Kidney tubule cell (primary cell): Measurements from ENCODE around the gene ZNF32.
"Not testable (repeated sequence)": the region's sequence is repeated elsewhere in the genome, so short reads cannot be mapped to it uniquely, and the experiment has no call there.

Source experiments
- DNase-seq: peaks from one replicate; pipeline ENCODE4 v3.0.0-alpha.2; 2018; ENCODE audit warnings: low spot score

The ZNF32 gene

DNA sequence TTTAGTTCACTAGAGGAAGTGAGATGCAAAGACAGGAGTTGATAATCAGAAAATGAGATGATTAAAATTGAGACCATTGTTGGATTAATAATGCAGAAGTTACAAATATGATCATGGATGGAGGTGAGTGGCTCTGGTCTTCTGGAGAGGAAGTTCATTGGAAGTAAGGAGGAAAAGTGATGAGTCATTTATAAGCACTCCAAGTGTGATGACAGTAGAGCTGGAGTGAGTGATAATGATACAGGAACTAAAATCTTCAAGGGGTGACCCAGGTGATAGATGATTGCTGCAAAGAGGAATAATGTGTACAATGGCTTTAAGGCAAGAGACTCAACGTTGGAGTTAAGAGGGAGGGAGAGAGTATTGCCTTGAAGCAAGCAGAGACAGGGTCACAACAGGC is 20.7 kb downstream of the ZNF32 start:
- DNase-seq = peak; percentile 3

DNA sequence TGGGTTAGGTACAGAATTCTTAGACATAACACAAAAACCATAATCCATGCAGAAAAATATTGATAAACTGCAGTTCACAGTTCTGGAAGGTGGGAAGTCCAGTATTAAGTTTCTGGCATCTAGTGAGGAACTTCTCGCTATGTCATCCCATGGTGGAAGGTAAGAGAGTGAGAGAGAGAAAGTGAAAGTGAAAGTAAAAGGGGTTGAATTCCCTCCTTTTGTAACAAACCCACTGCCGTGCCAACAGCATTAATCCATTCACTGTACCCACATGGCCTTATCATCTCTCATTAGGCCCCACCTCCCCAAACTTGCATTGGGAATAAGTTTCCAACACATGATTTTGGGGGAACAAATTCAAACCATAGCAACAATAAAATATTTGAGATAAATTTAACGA is 25.3 kb downstream of the ZNF32 start:
- DNase-seq = peak; percentile 22

DNA sequence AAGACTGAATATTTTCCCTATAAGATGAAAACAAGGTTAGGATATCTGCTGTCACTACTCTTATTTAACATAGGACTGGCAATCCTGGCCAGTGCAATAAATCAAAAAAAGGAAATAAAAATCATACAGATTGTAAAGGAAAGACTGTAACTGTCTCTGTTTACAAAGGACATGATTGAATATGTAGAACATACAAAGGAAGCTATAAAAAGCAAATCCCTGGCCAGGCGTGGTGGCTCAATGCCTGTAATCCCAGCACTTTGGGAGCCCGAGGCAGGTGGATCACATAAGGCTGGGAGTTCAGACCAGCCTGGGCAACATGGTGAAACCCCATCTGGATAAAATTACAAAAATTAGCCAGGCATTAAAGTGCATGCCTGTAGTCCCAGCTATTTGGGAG is 26.6 kb downstream of the ZNF32 start:
- no peak for DNase-seq

DNA sequence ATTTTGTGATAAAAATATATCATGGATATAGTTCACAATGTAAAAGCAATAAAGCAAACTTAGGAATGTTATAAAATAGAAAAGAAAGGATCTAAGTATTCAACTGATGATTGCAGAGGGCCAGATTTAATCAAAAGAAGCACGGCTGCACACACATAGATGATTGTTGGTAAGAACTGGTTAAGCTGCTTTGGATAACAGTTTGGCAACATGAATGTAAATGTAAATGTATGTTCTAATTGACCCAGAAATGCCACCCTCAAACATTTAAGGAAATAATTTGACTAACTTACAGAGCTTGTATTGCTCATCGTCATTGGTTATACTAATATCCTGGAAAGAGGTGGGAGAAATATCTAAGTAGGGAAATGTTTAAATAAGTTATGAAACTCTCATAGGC is 29.3 kb downstream of the ZNF32 start:
- DNase-seq = no peak

DNA sequence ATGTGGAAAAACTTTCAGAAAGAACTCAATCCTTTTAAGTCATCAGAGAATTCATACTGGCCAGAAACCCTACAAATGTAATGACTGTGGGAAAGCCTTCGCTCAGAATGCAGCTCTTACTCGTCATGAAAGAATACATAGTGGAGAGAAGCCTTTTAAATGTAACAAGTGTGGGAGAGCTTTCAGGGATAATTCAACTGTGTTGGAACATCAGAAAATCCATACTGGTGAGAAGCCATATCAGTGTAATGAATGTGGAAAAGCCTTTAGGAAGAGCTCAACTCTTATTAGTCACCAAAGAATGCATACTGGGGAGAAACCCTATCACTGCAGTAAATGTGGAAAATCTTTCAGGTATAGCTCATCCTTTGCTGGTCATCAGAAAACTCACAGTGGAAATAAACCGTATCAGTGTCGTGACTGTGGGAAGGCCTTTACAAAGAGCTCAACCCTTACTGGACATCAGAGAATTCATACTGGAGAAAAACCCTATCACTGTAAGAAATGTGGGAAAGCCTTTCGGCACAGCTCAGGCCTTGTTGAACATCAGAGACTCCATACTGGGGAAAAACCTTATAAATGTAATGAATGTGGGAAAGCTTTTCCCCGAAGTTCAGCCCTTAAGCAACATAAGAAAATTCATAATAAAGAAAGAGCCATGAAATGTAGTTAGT is 31.8 kb downstream of the ZNF32 start:
- DNase-seq = no peak

DNA sequence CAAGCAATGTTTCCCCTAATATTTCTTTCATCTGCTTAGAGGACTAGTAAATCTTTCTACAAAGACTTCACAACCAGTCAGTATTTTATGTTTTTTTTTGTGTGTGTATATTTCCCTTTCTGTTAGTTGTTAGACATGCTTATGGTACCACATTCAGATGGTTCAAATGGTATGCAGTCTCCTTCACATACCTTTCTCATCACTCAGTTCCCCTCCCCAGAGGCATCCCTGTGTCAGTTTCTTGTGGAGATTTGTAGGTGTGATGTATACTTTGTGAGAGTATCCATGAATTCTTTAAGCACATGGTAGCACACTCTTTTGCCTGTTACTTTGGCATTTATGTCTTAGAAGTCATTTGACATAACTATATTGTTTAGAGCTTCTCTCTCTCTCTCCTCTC is 38.0 kb downstream of the ZNF32 start:
- DNase-seq = peak; percentile 60

DNA sequence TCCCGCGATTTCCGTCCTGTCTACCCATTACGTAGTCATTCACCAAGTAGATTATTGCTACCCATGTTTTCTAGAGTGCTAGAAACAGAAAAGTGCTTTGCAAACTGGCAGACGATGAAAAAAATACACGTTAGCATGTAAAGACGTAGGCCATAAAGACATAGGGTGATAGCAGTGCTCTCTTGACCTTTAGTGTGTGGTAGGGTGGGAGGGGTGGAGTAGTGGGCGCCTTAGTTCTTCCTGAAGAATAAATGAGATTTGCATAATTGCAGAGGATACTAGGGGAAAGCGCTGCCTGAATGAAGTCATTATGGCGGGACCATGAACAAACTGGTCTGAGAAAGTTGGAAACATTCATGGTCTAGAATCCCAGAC is 41.5 kb downstream of the ZNF32 start:
- DNase-seq = no peak

DNA sequence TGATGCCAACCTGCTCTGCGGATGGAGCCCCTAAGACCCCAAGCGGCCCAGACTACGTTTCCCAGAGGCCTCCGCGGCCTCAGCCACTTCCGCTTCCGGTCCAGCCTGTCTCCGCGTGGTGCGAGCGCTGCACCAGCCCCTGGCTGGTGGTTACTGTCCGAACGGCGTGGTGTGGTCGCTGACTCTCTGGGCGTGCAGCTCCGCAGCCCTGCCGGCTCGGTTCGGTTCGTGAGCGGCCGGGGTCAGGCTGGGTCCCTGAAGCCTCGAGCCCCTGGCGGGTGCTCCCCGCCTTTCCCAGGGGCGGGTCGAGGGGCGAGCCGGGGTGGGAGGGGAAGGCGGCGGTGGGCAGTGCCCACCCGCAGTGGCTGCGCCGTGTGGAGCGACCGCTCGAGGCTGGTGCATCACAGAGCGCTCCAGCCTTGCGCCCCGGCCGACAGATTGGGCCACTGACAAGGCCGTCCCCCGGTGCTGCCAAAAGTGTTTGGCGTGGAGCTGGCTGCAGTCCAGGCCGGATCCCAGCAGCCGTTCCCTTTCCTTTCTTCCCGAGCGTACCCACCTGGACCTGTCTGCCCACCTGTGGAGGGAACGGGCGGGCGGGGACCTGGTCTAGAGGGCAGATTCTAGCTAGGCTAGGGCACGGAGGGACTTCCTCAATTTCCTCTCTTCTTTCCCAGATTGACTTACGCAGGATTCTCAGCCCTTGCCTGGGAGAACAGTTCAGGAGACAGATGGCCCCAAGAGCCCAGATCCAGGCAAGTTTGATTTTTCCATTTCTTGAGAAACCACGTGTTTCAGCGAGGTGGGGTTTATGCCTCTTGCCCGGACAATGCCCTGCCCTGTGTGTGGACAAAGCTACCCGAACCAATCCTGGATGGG is 42.1 kb downstream of the ZNF32 start, which contains the start of gene ZNF485:
Gene ZNF485 (plus strand): TSS at position 116 of the 876 bp plus-strand sequence. CDS start 613 bp downstream, at position 729.
- peak; percentile 70 for DNase-seq

DNA sequence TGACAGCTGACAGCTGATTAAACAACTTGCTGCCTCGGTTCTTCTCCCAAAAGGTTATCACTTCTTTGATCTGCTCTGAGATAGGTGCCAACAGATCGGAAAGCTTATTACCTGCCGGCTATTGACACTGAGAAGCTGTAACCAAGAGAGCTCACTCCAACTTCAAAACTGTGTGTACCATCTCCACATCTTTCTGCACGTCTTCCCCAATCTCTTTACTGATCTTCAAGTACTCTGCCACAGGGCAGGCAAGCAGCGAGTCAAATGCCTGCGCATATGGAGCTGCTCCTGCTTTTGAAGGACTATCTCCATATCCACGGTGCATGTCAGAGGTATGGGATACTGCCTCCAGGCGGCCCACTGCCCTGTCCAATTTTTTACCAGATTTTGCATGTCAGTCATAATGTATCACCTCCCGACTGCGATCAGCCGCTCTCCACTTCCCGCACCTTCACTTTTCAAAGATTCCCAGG is 42.8 kb downstream of the ZNF32 start:
- no peak for DNase-seq

DNA sequence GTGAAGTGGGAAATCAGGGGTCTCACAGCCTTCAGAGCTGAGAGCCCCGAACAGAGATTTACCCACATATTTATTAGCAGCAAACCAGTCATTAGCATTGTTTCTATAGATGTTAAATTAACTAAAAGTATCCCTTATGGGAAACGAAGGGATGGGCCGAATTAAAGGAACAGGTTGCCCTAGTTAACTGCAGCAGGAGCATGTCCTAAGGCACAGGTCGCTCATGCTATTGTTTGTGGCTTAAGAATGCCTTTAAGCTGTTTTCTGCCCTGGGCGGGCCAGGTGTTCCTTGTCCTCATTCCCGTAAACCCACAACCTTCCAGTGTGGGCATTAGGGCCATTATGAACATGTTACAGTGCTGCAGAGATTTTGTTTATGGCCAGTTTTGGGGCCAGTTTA is 47.1 kb downstream of the ZNF32 start:
- DNase-seq = not testable (repeated sequence)

DNA sequence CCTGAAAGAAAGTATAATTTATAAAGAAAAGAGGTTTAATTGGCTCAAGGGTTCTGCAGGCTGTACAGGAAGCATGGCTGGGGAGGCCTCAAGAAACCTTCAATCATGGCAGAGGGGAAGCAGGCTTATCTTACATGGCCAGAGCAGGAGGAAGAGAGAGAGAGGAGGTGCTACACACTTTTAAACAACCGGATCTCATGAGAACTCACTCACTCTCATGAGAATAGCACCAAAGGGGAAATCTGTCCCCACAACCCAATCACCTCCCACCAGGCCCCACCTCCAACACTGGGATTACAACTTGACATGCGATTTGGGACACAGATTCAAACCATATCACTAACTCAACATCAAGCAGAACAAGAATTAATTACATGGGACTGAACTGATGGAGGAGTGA is 49.3 kb downstream of the ZNF32 start:
- DNase-seq = no peak

DNA sequence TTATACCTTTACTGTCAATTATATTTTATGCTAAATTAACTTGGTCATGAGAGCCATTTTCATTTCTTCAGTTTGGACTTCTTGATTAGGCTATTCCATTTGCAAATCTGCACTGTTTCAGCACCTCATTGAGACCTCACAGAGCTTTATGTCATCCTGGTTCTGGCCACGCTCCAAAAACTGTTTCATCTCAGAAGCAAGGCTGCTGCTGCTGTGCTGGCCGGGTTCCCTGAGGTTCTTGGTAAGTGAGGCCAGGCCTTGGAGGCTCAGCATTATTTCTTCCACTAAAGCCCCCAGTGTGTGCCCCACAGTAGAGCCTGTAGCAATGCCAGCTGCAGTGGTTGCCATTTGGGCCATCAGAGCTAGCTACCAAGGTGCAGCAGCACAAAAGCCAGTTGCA is 50.2 kb downstream of the ZNF32 start:
- no peak for DNase-seq

DNA sequence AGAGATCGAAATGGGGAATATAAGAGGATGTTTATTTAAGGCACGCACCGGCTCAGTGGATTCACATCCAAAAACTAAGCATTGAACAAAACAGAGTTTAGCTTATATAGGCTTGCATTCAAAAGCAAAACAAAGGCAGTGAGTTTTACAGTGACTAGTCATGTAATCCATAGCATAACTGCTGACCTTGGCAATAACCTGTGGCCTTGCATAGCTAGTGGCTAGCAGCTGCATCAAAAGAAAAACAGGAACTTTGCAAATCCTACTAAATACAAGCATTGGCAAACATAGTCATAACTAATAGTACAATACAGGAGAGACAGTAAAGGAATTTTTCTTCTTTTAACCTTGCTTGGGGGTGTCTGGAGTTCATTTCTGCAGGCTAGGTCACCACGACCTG is 52.1 kb downstream of the ZNF32 start:
- no peak for DNase-seq

DNA sequence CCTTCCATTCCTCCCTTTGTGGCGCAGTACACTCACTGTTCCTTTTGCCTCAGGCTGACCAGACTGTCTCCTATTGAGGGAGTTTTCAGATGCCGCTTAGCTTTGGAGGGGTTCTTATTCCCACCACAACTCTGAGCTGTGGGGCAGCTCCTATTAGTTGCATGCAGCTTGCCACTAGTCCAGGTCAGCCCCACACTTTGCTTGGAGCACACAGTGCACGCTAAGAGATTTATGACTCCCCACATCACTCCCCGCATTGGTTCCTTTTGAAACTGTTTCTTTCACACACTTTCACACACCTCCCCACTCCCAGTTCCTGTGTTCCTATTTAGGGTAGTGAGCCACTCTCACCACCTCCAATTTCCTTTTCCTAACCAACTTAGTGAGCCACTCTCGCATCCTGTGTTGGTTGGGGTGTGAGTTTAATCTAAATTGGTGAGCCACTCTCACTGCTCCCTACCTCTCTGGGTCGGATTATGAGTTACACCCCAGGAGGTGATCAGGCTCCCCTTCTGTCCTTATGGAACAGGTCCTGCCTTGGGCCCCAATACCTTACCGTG is 52.9 kb downstream of the ZNF32 start:
- no peak for DNase-seq

DNA sequence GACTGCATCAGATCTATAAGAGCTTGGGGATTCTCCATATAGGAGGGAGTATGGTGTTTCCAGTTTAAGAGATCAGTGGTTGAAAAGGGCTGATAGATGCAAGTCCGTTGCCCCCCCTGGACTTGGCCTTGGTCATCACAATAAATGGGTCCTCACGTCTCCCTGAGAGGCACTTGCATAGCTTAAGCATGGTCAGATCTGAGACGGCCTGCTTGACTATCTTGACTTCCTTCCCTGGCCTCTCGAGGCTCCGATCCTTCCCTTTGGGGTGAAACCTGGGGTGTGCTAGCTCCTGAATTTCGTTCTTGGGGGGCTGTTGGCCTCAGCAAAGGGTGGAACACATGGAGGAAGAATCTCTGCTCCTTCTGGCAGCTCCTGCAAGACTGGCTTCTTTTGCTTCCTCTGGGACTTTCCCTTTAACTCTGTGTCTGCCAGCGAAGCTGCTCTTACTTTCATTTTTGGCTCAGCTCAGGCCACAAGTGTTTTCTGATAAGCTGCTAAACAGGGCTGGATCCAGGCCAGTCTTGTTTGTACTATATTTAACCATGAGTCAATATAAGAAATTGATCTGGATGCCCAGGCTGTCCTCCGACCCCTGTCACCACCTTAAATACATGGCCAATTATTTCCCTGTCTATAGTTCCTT is 53.6 kb downstream of the ZNF32 start:
- peak; percentile 35 for DNase-seq
